Sigmoid colon (tissue), 4 donors: ENCODE data around the gene NRXN3.

Experiments used
- CTCF ChIP-seq, 4 experiments: fragments of 450-650 bp in 3 of 4; fragments of 200-600 bp in 1 of 4; IDR thresholded peaks; one replicate each; pipeline ENCODE4 v1.5.1; 2016 to 2019; ENCODE audit warnings: antibody characterized with exemption in 4 of 4, mild to moderate bottlenecking in 3 of 4, moderate library complexity in 2 of 4
- POLR2A ChIP-seq, 2 donors: fragments of 450-650 bp; IDR thresholded peaks; one replicate each; pipeline ENCODE4 v1.6.1; 2016; ENCODE audit warnings: antibody characterized with exemption in 2 of 2, mild to moderate bottlenecking in 2 of 2, moderate library complexity in 2 of 2
- POLR2AphosphoS5 ChIP-seq, 4 donors: sonication (generic); formaldehyde crosslinking; IDR thresholded peaks; one replicate each; pipeline ENCODE4 v1.6.1; 2017; ENCODE audit warnings: antibody characterized with exemption in 4 of 4

- TF ChIP-seq CTCF (IDR thresholded peaks at IDR 0.05) (no peak), POLR2A (IDR thresholded peaks at IDR 0.05) (no peak), POLR2AphosphoS5 (IDR thresholded peaks at IDR 0.05) (no peak)
Observed at GRCh38 chr14:78904094-78904493, 733.9 kb downstream of the NRXN3 start.
